COLO829 (cell line): ENCODE measurements around the gene MAPK7.

Experiments used
- DNase-seq: peaks from one replicate; pipeline ENCODE4 v3.0.0; 2012; ENCODE audit warnings: low spot score

The MAPK7 gene

DNA sequence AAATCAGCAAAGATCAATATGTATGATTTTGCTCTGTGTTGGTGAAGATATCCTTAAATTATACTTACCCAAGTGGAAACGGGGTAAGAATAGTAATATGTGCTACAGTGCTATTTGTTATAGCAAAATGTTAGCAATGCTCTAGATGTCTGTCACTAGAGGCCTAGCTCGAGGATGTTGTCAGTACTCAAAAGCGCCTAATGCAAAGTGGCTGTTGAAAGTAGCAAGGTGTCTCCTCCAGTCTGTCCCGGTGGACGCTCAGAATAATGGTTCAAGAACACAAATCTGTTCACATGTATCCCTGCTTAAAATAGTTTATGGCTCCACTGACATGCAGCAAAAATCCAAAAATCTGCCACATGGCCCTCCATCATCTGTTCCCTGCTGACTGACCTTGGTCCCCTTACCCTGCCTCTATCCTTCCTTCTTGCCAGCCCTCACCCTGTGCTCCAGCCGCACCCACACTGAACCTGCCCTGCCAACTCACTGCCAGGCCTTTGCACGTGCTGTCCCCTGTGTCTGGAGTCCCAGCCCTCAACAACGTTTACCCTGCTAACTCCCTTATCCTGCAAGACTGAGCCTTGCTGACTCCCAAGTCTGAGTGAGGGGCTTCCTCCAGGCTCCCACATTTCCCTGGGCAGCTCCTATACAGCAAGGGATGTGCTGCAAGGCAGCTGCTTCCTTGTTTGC, 23.2 kb downstream of the MAPK7 start:
- no peak for DNase-seq

GRCh38 chr17:19402171-19402570, 23.9 kb downstream of the MAPK7 start:
- no peak for DNase-seq

GRCh38 chr17:19403021-19403420, 24.7 kb downstream of the MAPK7 start:
- no peak for DNase-seq

DNA sequence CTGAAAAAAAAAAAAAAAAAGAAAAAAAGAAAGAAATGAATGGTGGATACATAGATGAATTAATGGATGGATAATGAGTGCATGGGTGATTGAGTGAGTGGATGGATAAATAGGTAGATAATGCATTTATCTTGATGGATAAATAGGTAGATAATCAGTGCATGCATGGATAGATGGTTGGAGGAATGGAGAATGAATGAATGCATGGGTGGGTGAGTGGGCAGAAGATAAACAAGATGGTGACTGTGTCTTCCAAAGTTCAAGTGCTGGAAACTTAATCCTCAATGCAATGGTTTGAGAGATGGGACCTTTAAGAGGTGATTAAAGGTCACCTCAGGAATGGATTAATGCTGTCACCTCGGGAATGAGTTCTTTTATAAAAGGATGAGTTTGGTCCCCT, 26.0 kb downstream of the MAPK7 start:
- DNase-seq: no peak

- no peak for DNase-seq
Observed at GRCh38 chr17:19405114-19405513, 26.8 kb downstream of the MAPK7 start.

- DNase-seq: no peak
Observed at GRCh38 chr17:19407601-19408345, 29.5 kb downstream of the MAPK7 start.

GRCh38 chr17:19408346-19408710, 30.0 kb downstream of the MAPK7 start:
- no peak for DNase-seq

DNA sequence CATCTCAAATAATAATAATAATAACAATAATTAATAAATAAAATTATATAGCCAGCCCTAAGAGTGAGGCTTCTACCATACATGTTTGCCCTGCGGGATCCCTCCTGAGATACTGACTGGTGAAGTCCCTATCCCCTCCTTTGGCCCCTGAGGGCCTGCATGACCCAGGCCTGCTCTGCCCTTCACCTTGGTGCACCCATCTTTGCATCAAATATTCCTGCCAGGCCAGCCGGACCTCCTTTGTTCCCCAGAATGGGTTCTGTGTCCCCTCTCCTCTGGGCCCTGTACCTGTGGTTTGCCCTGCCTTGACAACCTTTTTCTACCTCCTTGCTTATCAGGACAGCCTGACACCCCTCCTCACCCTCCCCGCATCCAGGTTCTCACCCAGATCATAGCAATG, 30.8 kb downstream of the MAPK7 start:
- no peak for DNase-seq

DNA sequence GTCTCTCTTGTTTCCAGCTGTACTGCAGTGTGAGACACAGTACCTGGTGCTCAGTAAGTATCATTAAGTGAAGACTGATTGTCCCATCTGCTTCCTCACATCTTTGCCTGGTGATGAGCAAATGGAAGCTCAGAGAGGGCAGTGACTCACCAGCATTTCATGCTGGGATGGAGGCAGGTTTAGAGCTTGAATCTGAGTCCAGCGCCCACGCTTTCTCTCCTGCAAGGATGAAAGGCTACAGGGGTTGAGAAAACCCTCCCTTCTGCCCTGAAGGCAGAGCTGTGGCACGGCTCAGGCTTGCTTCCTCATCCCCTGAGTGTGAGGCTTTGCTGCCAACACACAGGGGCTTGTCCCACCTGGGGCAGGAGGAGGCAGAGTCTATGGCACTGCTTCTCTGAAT, 31.2 kb downstream of the MAPK7 start:
- DNase-seq: peak; percentile 25

- DNase-seq: no peak
Observed at GRCh38 chr17:19410091-19410490, 31.8 kb downstream of the MAPK7 start.

DNA sequence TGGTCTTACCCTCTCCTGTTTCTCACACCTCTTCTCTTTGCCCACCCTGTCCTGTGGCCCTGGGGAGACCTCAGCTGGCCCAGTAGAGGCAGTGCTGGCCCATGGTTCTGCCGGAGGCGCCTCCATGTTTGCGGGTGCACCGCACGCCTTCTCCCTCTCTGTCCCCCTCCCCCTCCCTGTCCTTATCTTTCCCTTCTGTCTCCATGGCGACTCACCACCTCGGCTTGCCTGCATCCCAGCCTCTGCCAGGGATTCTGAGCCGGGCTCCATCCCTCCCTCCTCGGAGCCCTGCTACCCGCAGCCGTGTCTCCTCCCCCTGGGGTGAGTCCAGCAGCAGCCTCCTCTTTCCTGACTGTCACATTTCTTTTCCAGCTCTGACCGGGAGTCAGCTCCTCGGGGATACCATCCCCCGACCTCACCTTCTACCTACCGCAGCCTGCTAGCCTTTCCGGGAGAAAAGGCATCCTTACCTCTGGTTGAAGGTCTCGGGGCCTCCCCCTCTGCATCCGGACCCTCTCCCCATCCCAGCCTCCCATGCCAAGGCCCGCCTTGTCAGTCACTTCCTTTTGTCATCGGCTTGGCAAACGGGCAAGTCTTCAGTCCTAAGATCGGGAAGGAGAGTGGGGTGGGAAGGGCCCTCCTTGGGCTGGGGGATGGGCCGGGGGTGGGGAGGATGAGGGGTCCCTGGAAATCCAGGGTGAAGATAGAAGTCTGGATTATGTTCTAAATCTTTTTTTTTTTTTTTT, 32.8 kb downstream of the MAPK7 start, which contains the start of gene RNF112:
RNF112 (plus strand) TSS at position 358 of the 746 bp plus-strand sequence; CDS start at position 535, 177 bp downstream.
- DNase-seq: no peak

- no peak for DNase-seq
Observed at GRCh38 chr17:19411631-19412030, 33.3 kb downstream of the MAPK7 start.

GRCh38 chr17:19412510-19412909, 34.2 kb downstream of the MAPK7 start:
- DNase-seq: no peak

DNA sequence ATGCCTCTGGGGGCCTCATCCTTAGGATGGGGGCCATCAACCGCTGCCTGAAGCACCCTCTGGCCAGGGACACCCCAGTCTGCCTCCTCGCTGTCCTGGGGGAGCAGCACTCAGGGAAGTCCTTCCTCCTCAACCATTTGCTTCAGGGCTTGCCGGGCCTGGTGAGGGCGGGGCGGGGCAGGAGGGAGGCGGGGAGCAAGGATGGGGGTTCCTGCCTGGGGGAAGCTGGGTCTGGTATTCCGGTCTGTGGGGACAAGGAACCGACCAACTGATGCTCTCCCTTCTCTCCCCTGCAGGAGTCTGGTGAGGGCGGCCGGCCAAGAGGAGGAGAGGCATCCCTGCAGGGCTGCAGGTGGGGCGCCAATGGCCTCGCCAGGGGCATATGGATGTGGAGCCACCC, 34.7 kb downstream of the MAPK7 start:
- no peak for DNase-seq

GRCh38 chr17:19413761-19414160, 35.5 kb downstream of the MAPK7 start:
- no peak for DNase-seq

- no peak for DNase-seq
Observed at GRCh38 chr17:19414396-19415280, 36.3 kb downstream of the MAPK7 start.

DNA sequence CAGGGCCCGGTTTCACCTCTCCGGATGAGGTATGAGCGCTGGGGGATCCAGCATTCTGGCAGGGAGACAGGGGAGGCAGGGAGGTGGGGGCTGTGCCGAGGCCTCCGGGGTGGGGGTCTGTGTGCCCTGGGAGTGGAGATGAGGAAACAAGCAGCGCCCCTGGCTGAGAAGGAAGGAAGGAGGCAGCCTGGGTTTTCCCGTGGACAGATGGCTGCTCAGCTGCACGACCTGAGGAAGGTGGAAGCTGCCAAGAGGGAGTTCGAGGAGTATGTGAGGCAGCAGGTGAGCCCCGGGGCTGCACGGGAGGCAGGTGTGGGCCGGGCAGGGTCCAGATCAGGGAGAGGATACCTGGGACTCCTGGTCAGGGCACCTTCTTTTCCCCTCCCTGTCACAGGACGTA, 37.0 kb downstream of the MAPK7 start:
- no peak for DNase-seq

GRCh38 chr17:19415806-19416775, 37.8 kb downstream of the MAPK7 start:
- no peak for DNase-seq

DNA sequence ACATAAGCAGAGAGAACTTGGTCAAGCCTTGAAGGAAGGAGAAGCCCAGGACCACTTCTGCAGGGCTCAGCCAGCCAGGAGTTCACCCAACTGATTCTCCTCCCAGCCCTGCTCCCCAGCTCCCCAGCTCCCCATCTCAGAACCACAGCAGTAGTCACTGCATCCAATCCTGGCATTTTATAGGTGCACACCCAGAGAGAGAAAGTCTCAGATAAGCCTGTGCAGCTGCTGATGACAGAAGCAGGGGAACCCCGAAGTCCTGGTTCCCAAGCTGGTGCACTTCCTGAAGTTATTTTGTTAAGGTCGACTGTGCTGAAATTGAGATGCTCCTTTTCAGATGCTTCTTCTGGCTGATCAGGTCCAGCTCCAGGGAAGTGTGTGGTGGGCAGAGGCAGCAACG, 39.3 kb downstream of the MAPK7 start:
- DNase-seq: no peak

- no peak for DNase-seq
Observed at GRCh38 chr17:19418251-19418992, 40.1 kb downstream of the MAPK7 start.
